WTC11 (cell line): ENCODE measurements around the gene PIEZO1. TPM values are rescaled to one million over a fixed set of nuclear protein-coding genes. Genes with fewer than 3 reads are reported as not detected.

Source experiments
- ATAC-seq: fragments of 200-7000 bp; cut with Tn5 transposase; 2 replicates; pipeline ENCODE4 v1.10.0; 2021; ENCODE audit warnings: mild to moderate bottlenecking, moderate library complexity
- CTCF ChIA-PET: fragments of 300-600 bp; sonication (Branson Sonifier 250); formaldehyde crosslinking; loops from one replicate; lab custom pipeline; 2021; ENCODE audit warnings: antibody characterized with exemption; lab: Charles Lee
- POLR2A ChIA-PET: fragments of 350-600 bp; sonication (Branson Sonifier 250); formaldehyde crosslinking; loops from one replicate; lab custom pipeline; 2021; ENCODE audit warnings: antibody characterized with exemption; lab: Charles Lee
- DNase-seq: peaks from one replicate; pipeline ENCODE4 v3.0.0; 2021; ENCODE audit warnings: low spot score
- H3K27ac Mint-ChIP-seq: 2 replicates; pipeline ENCODE4 v1.8.0; 2021; ENCODE audit warnings: mixed read lengths
- H3K27me3 Mint-ChIP-seq: 2 replicates; pipeline ENCODE4 v1.8.0; 2021; ENCODE audit warnings: low read depth, mild to moderate bottlenecking, moderate library complexity, mixed read lengths
- H3K36me3 Mint-ChIP-seq: 2 replicates; pipeline ENCODE4 v1.8.0; 2021; ENCODE audit warnings: mixed read lengths
- H3K4me1 Mint-ChIP-seq: 2 replicates; pipeline ENCODE4 v1.8.0; 2022; ENCODE audit warnings: mixed read lengths
- H3K4me3 Mint-ChIP-seq: 2 replicates; pipeline ENCODE4 v1.8.0; 2021; ENCODE audit warnings: mild to moderate bottlenecking, moderate library complexity, mixed read lengths
- H3K9me3 Mint-ChIP-seq: 2 replicates; pipeline ENCODE4 v1.8.0; 2021; ENCODE audit warnings: mixed read lengths
- AR ChIP-seq: fragments of 250-450 bp; sonication (Bioruptor Pico); IDR thresholded peaks from 2 replicates; pipeline ENCODE4 v1.9.0; 2021; ENCODE audit warnings: mild to moderate bottlenecking
- ARID4B ChIP-seq: sonication (generic); formaldehyde crosslinking; IDR thresholded peaks from 2 replicates; pipeline ENCODE4 v1.8.0; 2023; ENCODE audit warnings: missing genetic modification reagents, mild to moderate bottlenecking, borderline replicate concordance
- ATF1 ChIP-seq: sonication (generic); formaldehyde crosslinking; IDR thresholded peaks from 2 replicates; pipeline ENCODE4 v1.8.1; 2023; ENCODE audit warnings: mild to moderate bottlenecking, moderate library complexity, missing genetic modification reagents
- CDX4 ChIP-seq: fragments of 250-450 bp; sonication (Bioruptor Pico); IDR thresholded peaks from 2 replicates; pipeline ENCODE4 v1.9.0; 2021; ENCODE audit warnings: moderate library complexity, mild to moderate bottlenecking, inconsistent platforms, borderline replicate concordance
- E2F1 ChIP-seq: sonication (generic); formaldehyde crosslinking; IDR thresholded peaks from 2 replicates; pipeline ENCODE4 v1.8.0; 2022; ENCODE audit warnings: mild to moderate bottlenecking, missing genetic modification reagents
- ELF4 ChIP-seq: sonication (generic); formaldehyde crosslinking; IDR thresholded peaks from 2 replicates; pipeline ENCODE4 v1.8.1; 2022; ENCODE audit warnings: low read depth, mild to moderate bottlenecking, moderate library complexity, missing genetic modification reagents
- FOXK1 ChIP-seq: sonication (generic); formaldehyde crosslinking; IDR thresholded peaks from 2 replicates; pipeline ENCODE4 v1.8.0; 2022; ENCODE audit warnings: mild to moderate bottlenecking, moderate library complexity, missing genetic modification reagents
- TEAD1 ChIP-seq: sonication (generic); formaldehyde crosslinking; IDR thresholded peaks from 2 replicates; pipeline ENCODE4 v1.8.0; 2022; ENCODE audit warnings: mild to moderate bottlenecking, missing genetic modification reagents
- TEAD4 ChIP-seq: sonication (generic); formaldehyde crosslinking; IDR thresholded peaks from 2 replicates; pipeline ENCODE4 v1.8.0; 2022; ENCODE audit warnings: mild to moderate bottlenecking, missing genetic modification reagents
- USF1 ChIP-seq: sonication (generic); formaldehyde crosslinking; IDR thresholded peaks from 2 replicates; pipeline ENCODE4 v1.8.0; 2022; ENCODE audit warnings: mild to moderate bottlenecking, missing genetic modification reagents
- ZNF232 ChIP-seq: sonication (generic); formaldehyde crosslinking; IDR thresholded peaks from 2 replicates; pipeline ENCODE4 v1.8.0; 2022; ENCODE audit warnings: mild to moderate bottlenecking, missing genetic modification reagents
- ZNF317 ChIP-seq: sonication (generic); formaldehyde crosslinking; IDR thresholded peaks from 2 replicates; pipeline ENCODE4 v1.8.1; 2023; ENCODE audit warnings: low read depth, mild to moderate bottlenecking, moderate library complexity, missing genetic modification reagents, borderline replicate concordance
- ZNF423 ChIP-seq: fragments of 250-450 bp; sonication (Bioruptor Pico); IDR thresholded peaks from 2 replicates; pipeline ENCODE4 v2.1.2; 2022; ENCODE audit warnings: mild to moderate bottlenecking, moderate library complexity
- ZNF425 ChIP-seq: fragments of 250-450 bp; sonication (Bioruptor Pico); conservative IDR thresholded peaks from 2 replicates; pipeline ENCODE4 v1.9.0; 2021; ENCODE audit warnings: mild to moderate bottlenecking
- total RNA-seq: library from RNA; stranded (reverse); gene quantifications from 3 replicates; pipeline ENCODE4 v1.2.3, GENCODE V29; 2021

PIEZO1 gene
- total RNA-seq, 1 experiment from 2014 or later, result 71.3 TPM

- H3K9me3 Mint-ChIP-seq, result no peaks in the 10 kb centered on the region
- H3K36me3 Mint-ChIP-seq, result no peaks in the 10 kb centered on the region
- H3K27me3 Mint-ChIP-seq, result no peaks in the 10 kb centered on the region
- ChIA-PET CTCF (interaction anchor here (0.8 to 9.6 kb wide), 9 partner anchors 8 to 110 kb away, joined by 3 to 115 read pairs (median 5); partner anchors contain the start of gene PIEZO1), POLR2A (interaction anchor here (0.5 to 1.0 kb wide), 3 partner anchors 11 to 31 kb away, joined by 3 to 5 read pairs (median 3); no protein-coding TSS in a partner anchor)
- H3K27ac Mint-ChIP-seq, result no peak overlapping the region; the same call in 1 of the 2 replicates
- no peak for ATAC-seq
- DNase-seq, result no peak
- H3K4me1 Mint-ChIP-seq, result peaks cover 29% of the 10 kb centered on the region
- TF ChIP-seq ZNF317 (CRISPR knock-in tag) (no peak), AR (CRISPR knock-in tag) (no peak), TEAD1 (CRISPR knock-in tag) (no peak), ELF4 (no peak), ZNF425 (no peak), FOXK1 (CRISPR knock-in tag) (no peak), ARID4B (CRISPR knock-in tag) (no peak), ATF1 (CRISPR knock-in tag) (no peak), TEAD4 (no peak), E2F1 (no peak), ZNF232 (CRISPR knock-in tag) (no peak)
- H3K4me3 Mint-ChIP-seq, result no peak overlapping the region
These were observed 13.7 kb downstream of the PIEZO1 start for GRCh38 chr16:88771294-88771772.

- peak; percentile 65 for DNase-seq
- H3K27ac Mint-ChIP-seq, result peak overlapping the region; percentile 57
- ChIA-PET POLR2A (interaction anchor here (0.5 to 1.0 kb wide), 4 partner anchors 12 to 396 kb away, joined by 3 to 5 read pairs (median 3); no protein-coding TSS in a partner anchor), CTCF (interaction anchor here (0.8 to 9.6 kb wide), 9 partner anchors 9 to 110 kb away, joined by 3 to 115 read pairs (median 5); partner anchors contain the start of gene PIEZO1)
- H3K36me3 Mint-ChIP-seq, result no peaks in the 10 kb centered on the region
- ATAC-seq, result peak; percentile 64
- H3K9me3 Mint-ChIP-seq, result no peaks in the 10 kb centered on the region
- H3K4me1 Mint-ChIP-seq, result peaks cover 29% of the 10 kb centered on the region
- no peak for TF ChIP-seq CDX4 (CRISPR knock-in tag)
- peak; percentile 61; the same call in 1 of the 2 replicates for TF ChIP-seq USF1 (CRISPR knock-in tag)
- peak; percentile 54; the same call in 1 of the 2 replicates for TF ChIP-seq ZNF423 (CRISPR knock-in tag)
- H3K4me3 Mint-ChIP-seq, result no peak overlapping the region
- no peaks in the 10 kb centered on the region for H3K27me3 Mint-ChIP-seq
These were observed 14.3 kb downstream of the PIEZO1 start for GRCh38 chr16:88770461-88771293.
